Left ventricle myocardium superior (tissue), 1 donor: Measurements from ENCODE around the gene IFT74. TPM values are rescaled to one million over a fixed set of nuclear protein-coding genes. Genes with fewer than 3 reads are reported as not detected.
"Not testable (repeated sequence)": the region's sequence is repeated elsewhere in the genome, so short reads cannot be mapped to it uniquely, and the experiment has no call there.

ENCODE experiments used
- ATAC-seq: fragments of 200-7000 bp; cut with Tn5 transposase; one replicate; pipeline ENCODE4 v1.9.1; 2020; ENCODE audit warnings: mild to moderate bottlenecking, moderate library complexity
- DNase-seq: peaks from one replicate; pipeline ENCODE4 v3.0.0-alpha.2; 2020
- intact Hi-C: fragments of 100-400 bp; cut with micrococcal nuclease; formaldehyde crosslinking; loops from one replicate; pipeline ENCODE4 v1.11.0; 2022
- total RNA-seq: library from RNA; stranded (reverse); fragmentation: NEBNext Ultra II Directional; extraction: Animal tissue kit (Norgen Biotek cat#: 25700); gene quantifications from one replicate; pipeline ENCODE4 v1.2.1, GENCODE V29; 2021
- donor health status: DM: no; HTN: yes; CAD: no; lungs with severe emphysema.

Gene IFT74
- total RNA-seq, 1 donor from 2014 or later = 9.2 TPM

DNA sequence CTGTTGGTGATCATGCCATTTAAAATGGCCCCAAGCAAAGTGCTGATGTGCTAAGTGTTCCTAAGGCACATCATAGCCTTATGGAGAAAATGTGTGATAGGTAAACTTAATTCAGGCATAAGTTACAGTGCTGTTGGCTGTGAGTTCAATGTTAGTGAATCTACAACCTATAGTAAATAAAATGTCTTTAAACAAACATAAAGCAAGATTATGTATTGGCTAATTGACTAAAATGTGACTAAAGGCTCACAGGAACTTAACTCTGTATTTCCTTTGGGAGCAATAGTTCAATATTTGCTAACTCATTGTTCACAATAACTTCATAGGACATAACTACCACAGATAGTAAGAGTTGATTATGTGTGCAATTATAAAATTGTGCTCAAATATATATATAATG lies 98.6 kb downstream of the IFT74 start:
- no peak for ATAC-seq
- DNase-seq = no peak
- intact Hi-C loops = no loop called here

DNA sequence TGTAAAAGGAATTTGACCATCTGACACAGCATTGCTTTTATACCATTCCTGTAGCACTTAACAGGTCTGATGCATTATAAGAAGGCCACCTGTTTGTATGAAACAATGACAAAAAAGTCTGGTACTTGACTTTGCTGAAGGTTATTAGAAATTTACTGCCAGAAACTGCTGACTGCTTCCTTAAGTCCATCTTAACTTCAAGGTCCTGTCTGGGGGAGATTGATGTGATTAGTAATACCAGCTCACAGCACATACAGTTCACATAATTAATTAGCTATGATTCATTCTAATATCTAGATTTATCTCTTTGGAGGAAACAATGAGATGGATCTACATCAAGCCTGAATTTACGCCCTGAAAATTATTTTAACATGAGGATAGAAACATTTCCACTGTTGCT lies 103.2 kb downstream of the IFT74 start:
- DNase-seq (no peak), ATAC-seq (no peak)
- intact Hi-C loops = no loop called here

DNA sequence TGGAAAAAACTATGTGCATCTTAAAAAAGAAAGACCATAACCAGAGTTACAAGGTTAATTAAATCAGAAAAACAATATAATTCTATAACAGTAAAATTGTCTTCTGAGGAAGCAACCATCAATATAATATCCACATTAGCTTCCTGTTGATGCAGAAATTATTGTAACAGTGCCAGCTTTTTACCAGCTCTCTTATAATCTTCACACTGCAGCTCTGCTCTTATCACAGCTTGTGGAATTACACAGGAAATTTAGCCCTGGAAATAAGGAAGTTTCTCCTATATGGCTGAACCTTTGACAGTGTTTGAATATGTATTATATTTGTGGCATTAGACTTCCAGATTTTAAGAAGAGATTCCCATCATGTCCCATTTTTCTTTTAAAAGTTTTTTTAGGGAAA lies 103.7 kb downstream of the IFT74 start:
- DNase-seq (no peak), ATAC-seq (no peak)
- intact Hi-C loops = no loop called here

DNA sequence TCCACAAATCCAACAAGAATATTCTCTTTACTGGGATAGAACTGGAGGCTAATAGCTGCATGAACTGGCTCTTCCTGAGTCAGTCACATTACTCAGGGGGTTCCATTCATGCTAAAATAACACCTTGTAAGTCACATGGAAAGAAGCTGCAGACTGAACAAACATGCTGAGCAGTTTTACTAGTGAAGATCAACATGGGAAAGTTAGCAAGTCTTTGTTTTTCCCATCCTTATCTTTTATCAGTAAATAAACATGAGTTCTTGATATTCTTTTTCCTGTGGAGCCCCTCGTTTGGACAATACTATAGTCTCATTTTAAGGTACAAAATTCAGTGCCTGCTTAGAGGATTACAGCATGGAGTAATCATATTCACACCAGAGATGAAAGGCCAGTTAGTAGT lies 109.1 kb downstream of the IFT74 start:
- intact Hi-C loops = no loop called here
- DNase-seq (no peak), ATAC-seq (no peak)

DNA sequence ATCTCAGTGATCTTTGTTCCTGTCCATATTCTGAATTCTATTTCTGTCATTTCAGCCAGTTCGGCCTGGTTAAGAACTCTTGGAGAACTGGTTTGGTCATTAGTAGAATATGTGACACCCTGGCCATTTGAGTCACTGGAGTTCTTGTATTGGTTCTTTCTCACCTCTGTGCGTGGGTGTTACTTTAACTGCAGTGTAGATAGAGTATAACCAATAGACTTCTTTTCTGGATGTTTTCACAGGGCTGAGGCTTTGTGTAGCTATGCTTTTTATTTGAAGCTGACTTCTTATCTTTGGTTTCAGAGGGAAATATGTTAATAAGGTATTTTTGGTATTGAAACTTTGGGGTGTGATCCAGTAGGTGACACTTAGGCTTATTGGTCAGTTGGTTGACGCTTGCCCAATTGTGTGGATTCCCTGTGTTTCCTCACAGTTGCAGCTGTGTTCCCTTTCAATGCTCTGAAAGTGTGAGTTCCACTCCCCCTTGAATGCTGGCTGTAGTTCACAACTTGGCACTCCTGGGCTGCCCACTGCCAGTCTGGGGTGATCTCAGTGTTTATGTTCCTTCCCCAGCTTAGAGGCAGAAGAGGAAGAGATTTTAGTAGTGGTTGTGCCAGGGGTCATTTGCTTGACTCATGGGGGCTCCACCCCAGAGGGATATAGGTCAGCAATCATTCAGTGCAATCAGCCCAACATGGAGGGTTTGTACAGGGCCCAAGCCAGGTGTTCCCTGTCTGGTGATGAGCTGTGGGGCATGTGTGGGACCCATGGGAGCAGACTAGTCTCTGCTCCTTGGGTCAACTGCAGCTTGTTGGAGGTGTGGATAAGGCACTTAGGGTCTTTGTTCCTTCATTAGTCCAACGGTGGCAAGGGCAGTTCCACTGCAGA lies 117.9 kb downstream of the IFT74 start:
- intact Hi-C loops = no loop called here
- ATAC-seq (no peak), DNase-seq (no peak)

DNA sequence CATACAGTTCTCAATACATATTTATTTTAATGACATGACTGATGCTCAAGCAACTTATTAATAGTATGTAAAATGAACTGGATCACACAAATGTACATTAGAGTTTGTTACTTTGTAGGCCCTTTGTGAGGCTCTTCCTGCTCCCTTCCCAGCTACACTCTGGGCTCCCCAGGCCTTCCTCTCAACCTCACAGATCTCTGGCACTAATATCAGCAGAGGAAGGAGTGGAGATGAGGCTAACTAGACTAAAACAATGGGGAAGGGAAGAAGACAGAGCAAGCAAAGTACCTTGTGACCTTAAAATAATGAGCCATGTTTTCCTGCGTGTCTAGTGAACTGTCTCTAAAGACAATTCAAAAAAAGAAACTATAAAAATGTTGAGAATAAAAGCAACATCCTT lies 122.5 kb downstream of the IFT74 start:
- no peak for DNase-seq
- no peak for ATAC-seq
- intact Hi-C loops = no loop called here

DNA sequence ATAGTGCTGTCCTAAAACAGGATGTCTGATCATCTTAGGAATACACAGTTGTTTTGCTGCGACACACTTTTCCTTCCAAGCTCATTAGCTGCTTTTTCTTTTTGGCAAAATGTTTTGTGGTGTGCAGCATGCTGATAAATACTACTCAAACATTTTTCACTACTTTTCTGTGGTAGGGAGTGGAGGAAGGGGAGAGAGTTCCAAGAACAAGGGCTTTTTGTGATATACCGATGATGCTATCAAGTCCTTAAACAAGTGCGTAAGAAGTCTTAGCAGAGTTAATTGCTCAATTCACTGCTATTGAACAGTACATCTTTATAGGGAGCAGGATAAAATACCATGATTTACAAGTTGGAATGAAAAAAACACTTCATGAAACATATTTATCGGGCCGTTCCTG lies 129.2 kb downstream of the IFT74 start:
- ATAC-seq (no peak), DNase-seq (no peak)
- intact Hi-C loops = no loop called here

DNA sequence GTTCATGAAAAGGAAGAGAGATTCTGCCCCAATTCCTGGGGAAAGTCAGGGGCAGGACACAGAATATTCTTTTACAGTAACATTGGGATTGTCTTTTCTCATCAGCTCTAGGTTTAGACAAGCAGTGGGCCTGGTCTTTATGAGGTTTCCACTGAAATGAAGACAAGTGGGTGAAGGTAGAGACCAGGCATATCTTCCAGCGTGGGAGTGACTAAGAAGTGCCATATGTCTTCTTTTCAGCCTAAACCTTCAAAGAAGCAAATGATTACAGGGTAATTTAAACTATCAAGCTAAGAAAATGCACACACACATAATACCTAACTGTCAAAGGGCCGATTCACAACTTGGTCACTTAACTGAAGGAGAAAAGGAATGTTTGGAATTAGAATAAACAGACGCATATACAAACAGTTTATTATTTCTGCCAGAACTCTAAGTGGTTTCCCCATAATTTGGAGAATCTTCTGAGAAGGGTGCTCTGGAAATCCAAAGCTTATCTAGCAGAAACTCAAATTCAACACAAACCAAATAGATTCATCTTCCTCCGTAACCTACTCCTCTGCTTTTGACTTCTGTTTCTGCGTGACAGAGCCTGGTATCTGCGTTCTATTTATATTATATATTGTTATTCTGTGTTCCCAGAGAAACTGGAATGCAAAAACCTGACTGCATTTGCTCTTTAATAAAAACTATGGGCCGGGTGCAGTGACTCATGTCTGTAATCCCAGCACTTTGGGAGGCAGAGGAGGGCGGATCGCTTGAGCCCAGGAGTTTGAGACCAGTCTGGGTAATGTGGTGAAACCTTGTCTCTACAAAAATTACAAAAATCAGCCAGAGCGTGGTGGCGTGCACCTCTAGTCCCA lies 130.8 kb downstream of the IFT74 start:
- ATAC-seq (no peak), DNase-seq (no peak)
- intact Hi-C loops = no loop called here

DNA sequence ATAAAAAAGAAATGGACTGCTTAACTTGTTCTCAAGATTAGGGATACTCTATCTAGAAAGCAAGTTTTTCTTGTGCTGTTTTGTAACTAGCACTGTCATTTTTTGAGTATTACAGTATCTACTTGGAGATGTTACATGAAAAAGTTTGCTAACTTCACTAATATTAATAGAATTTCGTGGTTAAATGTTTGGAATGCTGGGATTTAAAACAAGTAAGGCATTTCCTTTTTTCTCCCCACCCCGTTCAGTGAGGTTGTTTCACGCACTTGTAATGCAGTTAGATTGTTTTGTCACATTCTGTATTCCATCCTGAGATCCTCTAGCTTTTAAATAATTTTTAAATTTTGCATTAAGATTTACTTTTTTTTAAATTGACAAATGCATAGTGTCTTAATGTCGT lies 132.8 kb downstream of the IFT74 start:
- DNase-seq (no peak), ATAC-seq (no peak)
- intact Hi-C loops = no loop called here

DNA sequence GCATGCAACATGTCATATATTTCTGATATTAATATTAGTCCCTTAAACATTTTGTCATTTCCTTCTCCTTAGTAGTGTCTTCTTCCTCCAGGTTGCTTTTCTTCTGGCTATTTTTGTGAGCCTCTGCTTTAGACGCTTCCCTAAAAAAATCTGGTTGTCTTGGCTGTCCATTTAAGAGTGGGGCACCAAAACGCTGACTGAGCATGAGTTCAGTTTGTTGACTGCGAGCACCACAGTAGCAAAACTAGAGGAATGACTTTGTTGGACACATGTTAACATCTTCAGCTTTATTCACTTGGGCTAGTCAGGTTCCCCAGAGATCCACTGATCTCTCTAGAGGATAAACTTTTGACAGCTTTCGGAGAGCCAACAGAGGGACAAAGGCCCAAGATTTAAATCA lies 133.5 kb downstream of the IFT74 start:
- DNase-seq (no peak), ATAC-seq (no peak)
- intact Hi-C loops = no loop called here

DNA sequence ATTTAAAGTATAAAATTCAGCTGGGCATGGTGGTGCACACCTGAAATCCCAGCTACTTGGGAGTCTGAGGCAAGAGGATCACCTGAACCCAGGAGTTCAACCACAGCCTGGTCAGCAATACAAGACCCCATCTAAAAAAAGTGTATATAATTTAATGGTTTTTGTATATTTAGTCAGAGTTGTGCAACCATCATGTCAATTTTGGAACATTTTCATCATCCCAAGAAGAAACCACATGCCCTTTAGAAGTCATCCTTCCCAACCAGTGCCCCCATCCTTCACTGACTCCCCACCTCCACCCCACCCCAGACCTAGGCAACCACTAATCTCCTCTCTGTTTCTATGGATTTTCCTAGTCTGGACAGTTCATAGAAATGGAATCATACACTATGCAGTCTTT lies 134.0 kb downstream of the IFT74 start:
- DNase-seq = no peak
- intact Hi-C loops = no loop called here
- no peak for ATAC-seq

DNA sequence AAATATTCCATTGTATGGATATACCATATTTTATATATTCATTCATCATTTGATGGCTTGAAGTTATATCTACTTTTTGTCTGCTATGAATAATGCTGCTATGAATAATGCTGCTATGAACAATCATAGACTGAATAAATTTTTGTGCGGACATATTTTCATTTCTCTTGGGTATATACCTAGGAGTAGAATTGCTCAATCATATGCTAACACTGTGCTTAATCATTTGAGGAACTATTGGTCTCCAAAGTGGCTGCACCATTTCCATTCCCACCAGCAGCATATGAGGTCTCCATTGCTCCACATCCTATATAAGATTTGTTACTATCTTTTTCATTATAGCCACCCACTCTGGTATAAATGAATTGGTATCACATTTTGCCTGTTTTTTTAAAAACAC lies 134.5 kb downstream of the IFT74 start:
- no peak for DNase-seq
- ATAC-seq = no peak
- intact Hi-C loops = no loop called here

DNA sequence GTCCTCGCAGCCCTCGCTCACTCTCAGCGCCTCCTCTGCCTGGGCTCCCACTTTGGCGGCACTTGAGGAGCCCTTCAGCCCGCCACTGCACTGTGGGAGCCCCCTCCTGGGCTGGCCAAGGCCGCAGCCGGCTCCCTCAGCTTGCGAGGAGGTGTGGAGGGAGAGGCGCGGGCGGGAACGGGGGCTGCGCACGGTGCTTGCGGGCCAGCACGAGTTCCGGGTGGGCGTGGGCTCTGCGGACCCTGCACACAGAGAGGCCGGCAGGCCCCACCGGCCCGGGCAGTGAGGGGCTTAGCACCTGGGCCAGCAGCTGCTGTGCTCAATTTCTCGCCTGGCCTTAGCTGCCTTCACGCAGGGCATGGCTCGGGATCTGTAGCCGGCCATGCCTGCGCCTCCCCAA lies 136.3 kb downstream of the IFT74 start:
- intact Hi-C loops, ATAC-seq, DNase-seq: not testable (repeated sequence)

DNA sequence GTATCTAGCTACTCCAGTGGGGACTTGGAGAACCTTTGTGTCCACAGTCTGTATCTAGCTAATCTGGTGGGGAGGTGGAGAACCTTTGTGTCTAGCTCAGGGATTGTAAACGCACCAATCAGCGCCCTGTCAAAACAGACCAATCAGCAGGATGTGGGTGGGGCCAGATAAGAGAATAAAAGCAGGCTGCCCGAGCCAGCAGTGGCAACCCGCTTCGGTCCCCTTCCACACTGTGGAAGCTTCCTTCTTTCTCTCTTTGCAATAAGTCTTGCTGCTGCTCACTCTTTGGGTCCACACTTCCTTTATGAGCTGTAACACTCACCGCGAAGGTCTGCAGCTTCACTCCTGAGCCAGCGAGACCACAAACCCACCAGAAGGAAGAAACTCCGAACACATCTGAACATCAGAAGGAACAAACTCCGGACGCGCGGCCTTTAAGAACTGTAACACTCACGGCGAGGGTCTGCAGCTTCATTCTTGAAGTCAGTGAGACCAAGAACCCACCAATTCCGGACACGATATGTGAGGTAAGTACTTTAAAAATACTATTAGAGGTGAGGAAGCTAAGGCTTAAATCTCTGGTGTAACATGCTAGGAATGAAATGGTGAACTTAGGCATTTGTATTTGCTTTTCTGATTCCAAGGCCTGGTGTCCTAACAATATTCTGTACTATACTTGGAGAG lies 137.3 kb downstream of the IFT74 start:
- ATAC-seq, DNase-seq, intact Hi-C loops: not testable (repeated sequence)

DNA sequence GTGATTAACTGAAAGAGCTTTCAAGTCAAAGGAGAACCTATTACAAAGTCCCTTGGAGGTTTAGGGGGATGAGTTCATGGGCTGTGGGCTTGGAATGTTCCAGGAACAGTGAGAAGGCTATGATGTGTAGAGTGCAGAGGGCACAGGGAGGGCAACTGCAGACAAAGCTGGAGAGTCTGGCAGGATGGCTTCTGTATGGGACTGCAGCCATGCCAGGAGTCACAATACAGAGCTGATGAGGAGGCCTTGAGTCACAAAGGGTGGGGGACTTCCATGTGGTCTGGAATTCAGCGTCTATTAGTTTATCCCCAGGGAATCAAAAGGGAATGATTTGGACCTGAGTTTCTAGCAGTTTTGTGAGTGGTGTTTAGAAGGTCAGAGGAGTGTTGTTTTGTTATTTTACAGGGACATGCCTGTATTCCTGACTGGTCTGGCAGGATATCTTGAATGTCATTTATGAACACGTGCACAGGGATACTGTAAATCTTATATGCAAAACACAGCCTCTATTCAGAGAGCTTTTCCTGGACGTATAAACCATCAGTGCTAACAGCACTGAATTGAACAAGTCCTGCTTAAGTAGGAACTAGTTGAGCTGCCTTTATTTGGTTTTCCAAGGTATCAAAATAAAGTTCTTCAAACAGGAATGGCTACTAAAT lies 138.6 kb downstream of the IFT74 start:
- DNase-seq = no peak
- intact Hi-C loops = no loop called here
- ATAC-seq = no peak

DNA sequence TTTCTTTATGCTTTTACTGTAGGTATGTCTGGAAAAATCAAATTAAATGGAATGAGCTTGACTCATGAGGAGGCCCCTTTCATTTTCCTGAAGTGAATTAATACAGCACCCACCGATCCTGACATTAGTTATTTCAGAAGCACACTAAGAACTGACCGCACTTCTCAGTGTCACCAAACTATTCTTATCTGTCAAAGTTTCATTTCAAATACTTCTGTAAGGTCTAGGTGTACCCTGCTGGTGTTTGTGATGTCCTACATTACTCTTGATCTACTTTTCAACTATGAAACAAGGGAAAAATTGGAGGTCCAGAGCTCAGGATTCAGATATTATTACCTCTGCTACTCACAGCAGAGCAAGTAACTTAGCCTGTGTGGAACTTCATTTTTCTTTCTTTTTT lies 151.0 kb downstream of the IFT74 start:
- ATAC-seq (no peak), DNase-seq (no peak)
- intact Hi-C loops = no loop called here

DNA sequence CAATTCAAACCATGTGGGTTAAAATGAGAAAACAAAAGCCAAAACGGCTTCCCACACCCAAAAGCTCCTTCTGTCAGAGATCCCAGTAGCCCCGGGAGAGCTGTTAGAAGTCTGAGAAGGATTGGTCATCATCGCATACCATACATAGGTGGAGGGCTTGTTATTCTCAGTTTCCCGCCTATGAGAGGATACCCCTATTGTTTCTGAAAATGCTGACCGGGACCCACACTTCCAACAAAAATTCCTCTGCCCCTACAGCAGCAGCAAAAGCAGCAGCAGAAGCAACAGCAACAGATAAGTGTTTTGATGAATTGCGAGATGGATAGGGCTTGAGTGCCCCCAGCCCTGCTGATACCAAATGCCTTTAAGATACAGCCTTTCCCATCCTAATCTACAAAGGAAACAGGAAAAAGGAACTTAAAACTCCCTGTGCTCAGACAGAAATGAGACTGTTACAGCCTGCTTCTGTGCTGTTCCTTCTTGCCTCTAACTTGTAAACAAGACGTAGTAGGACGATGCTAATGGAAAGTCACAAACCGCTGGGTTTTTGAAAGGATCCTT lies 152.8 kb downstream of the IFT74 start, which contains the start of gene TEK:
Gene TEK (plus strand): TSS at position 245 of the 561 bp plus-strand sequence. CDS start 366 bp downstream, outside the sequence.
- DNase-seq = no peak
- intact Hi-C loops = no loop called here
- peak; percentile 69 for ATAC-seq

DNA sequence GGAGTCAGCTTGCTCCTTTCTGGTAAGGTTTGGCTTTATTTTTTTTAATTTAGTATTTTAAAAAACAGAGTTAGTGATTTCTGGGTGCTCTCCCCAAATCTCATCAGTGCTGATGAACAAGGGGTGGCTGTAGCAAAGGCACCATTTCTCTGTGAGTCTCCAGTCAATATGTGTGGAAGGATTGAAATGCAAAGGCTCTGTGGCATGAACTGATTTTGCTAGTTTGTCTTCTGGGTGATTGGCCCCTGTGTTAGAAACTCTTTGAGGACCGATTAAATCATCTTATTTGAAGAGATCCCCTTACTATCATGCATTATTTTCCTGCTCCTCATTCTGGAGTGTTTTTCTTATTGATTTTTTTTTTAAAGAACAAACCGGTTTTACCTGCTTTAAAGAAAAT lies 153.4 kb downstream of the IFT74 start:
- ATAC-seq = no peak
- no peak for DNase-seq
- intact Hi-C loops = no loop called here

DNA sequence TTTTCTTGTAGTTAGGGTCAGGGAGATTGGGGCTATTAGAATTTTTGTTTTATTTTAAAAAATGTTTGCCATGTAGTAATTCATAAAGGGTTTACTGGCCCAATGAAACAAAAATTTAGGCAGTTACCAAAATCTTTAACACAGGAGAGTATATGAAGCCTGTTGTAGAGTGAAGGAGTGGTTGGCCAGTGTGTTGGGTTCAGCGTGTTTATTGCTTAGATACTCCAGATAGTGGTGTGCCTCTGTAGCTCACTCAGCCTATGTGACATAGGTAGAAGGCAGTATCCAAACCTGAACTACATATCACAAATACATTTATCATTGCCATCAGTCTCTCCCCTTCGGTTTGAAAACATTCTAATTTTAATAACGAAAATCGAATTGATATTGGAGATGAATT lies 154.0 kb downstream of the IFT74 start:
- no peak for ATAC-seq
- intact Hi-C loops = no loop called here
- no peak for DNase-seq
